ENCODE results near the gene PFN3.
"Not testable (repeated sequence)": the region's sequence is repeated elsewhere in the genome, so short reads cannot be mapped to it uniquely, and the experiment has no call there.

The PFN3 gene

GRCh38 chr5:177393206-177393765 is 7.2 kb downstream of the PFN3 start:
- no peak for DNase-seq (ENCODE audit: low spot score)

- no peak for DNase-seq (ENCODE audit: low spot score)
Measured at GRCh38 chr5:177392765-177393164, 7.7 kb downstream of the PFN3 start.

- peak; percentile 59 for DNase-seq (ENCODE audit: low spot score)
Measured at GRCh38 chr5:177390363-177391300, 9.8 kb downstream of the PFN3 start.

- DNase-seq (ENCODE audit: low spot score): no peak
Measured at GRCh38 chr5:177389241-177390169, 11.0 kb downstream of the PFN3 start.

GRCh38 chr5:177388521-177389052 is 11.9 kb downstream of the PFN3 start:
- DNase-seq (ENCODE audit: low spot score): no peak

DNA sequence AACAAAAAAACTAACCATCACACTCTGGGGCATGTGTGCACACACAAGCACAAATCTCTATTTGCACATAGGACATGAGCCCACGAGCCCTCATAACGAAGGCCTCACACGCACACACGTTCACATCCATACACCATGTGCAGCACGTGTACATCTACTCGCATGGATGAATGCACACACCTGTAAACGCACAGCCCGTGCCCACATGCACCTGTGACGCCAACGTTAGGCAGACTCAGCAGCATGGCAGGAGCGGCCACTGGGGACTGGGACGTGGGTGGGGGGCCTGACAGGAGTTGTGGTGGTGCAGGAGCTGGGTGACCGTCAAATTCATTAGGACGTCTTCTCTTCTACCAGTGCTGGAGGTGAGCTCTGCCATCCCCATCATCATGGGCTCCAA is 13.1 kb downstream of the PFN3 start:
- DNase-seq (ENCODE audit: low spot score): no peak

- DNase-seq (ENCODE audit: low spot score): no peak
Measured at GRCh38 chr5:177386542-177386941, 13.9 kb downstream of the PFN3 start.

DNA sequence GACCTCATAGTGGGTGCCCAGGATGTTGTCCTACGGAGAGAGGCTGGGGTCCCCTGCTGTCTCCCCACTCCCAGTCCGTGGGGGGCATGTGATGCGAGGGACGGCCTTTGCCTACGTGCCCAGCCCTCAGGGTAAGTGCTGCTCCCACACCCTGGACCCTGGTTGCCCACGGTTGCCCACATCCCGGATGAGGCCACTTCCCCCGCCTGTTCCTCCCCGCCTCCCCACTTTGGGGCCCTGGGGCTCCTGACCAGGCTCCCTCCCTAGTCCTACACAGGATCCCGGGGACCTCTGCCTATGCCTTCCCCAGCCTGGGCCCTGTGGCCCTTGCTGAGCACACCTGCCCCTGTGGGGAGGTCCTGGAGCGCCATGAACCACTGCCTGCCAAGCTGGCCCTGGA is 14.7 kb downstream of the PFN3 start:
- no peak for DNase-seq (ENCODE audit: low spot score)

GRCh38 chr5:177384134-177384533 is 16.3 kb downstream of the PFN3 start, which contains the start of gene SLC34A1:
SLC34A1 (plus strand) TSS chr5:177384434; CDS start chr5:177385742, 1,308 bp downstream.
- DNase-seq (ENCODE audit: low spot score): no peak

DNA sequence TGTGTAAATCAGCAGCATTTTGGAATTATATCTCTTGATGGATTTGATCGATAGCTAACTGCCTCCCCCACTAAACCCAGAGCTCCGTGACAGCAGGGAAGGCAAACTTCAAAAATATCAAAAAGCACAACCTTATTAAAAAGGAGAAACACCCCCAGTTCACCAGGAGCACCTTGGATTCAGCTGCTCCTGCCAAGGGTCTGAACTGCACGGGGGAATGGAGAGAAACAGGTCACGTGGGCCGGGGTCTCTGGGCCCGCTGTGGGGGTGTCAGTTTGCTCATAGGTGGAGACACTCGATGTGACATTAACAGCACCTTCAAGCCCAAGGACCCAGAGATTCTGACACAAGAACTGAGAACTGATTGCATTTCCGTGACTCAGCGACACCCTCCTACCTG is 17.3 kb downstream of the PFN3 start:
- DNase-seq (ENCODE audit: low spot score): no peak

DNA sequence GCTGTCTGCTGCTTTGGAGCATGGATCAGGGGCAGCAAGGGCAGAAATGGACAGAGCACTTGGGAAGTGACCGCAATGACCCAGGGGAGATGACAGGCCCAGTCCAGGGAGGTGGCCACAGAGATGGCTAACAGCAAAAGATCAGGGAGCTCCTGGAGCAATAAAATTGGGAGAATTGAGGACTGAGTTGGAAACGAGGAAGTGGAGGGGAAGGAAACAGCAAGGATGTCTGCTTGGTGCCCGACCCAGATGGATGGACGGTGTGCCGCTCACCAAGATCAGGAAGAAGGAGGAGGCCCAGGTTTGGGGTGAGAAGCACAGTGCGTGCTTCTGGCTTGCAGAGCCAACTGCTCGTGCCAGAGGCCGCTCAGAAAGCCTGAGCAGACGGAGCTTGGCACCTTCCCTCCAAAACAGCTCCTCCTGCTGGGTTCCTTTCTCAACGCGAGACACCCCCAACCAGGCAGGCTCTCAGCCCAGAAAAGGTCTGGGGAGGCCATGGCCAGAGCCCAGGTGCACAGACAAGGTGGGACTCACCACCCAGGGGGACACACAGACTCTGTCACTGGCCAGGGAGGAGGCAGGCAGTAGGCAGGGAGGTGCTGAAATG is 17.9 kb downstream of the PFN3 start:
- DNase-seq (ENCODE audit: low spot score): no peak

DNA sequence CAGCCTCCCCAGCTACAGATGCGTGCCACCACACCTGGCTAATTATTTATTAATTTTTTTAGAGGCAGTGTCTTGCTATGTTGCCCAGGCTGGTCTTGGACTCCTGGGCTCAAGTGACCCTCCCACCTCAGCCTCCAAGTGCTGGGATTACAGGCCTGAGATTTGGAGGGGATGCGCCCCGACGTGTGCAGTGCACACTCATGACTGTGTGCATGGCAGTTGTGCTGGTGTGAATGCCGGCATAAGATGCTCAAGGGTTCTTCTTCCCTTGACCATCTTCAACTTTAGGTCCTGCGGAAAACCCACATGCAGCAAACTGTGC is 19.7 kb downstream of the PFN3 start:
- DNase-seq (ENCODE audit: low spot score): no peak

GRCh38 chr5:177378884-177379883 is 21.3 kb downstream of the PFN3 start:
- DNase-seq (ENCODE audit: low spot score): no peak

DNA sequence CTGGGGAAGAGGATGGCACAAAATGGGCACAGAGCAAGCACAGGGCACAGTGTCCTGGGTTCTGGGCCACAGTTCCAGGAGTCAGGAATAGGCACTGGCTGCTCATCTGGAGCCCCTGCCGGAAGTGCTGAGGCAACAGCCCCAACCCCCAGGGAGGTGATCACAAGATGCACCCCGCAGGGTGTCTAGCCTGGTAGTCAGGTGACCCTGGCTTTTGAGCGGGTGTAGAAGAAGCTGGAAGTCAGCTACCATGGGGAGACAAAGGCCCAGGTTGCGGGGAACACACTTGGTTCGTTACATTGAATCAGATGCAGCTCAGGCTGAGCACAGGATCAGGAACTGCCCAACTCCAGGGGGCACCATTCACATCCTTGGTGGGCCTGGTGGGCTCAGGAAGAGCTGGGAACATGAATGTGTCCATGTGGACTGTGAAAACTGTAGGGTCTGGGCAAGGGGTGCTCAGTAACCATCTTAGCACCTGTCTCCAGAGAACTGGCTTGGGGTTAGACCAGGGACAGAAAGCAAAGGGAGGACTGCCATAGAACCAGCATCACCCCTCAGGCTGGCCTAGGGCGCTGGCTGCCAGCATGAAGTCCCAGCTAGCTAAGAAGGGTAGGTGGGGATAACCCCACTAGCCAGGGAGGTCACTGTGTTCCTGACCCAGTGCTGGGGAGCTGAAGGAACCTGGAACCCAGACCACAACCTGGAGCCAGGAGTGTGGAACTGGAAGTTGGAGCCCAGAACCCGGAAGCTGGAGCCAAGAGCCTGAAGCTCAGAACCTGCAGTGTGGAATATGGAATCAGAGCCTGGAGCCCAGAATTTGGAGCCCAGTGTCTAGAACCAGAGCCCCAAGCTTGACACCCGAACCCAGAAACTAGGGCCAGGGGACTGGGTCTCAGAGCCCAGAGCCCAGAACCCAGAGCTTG is 22.3 kb downstream of the PFN3 start:
- no peak for DNase-seq (ENCODE audit: low spot score)

- DNase-seq (ENCODE audit: low spot score): no peak
Measured at GRCh38 chr5:177376107-177376506, 24.4 kb downstream of the PFN3 start.

DNA sequence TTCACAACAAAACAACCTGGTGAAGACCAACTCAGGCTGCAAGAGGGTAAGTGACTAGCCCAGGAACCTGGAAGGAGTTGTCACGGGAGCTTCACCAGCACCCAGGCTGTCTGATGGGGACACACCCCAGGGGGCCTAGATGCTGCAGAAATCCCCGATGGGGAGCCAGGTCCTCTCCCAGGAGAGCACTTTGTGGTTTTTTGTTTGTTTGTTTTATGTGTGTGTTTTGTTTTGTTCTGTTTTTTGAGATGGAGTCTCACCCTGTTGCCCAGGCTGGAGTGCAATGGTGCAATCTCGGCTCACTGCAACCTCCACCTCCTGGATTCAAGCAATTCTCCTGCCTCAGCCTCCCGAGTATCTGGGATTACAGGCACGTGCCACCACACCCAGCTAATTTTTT is 24.9 kb downstream of the PFN3 start:
- not testable (repeated sequence) for DNase-seq (ENCODE audit: low spot score)

DNA sequence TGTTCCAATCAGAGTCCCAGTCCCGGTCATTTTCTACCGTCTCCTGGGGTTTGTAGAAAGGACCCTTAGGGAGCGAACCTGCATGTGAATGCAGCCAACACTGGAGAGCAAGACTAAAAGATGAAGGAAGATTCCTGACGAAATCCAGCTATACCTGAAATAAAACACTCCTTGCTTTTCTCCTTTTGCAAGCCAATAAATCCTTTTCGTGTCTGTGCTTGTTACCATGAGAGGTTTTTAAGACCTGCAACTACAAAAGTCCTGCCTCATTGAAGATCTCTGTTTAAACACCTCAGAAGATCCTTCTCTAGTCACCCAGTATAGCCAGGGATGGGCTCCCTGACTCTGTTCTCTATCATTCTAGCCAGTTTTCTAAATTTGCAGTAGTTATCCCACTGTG is 26.2 kb downstream of the PFN3 start:
- no peak for DNase-seq (ENCODE audit: low spot score)

- no peak for DNase-seq (ENCODE audit: low spot score)
Measured at GRCh38 chr5:177373806-177374205, 26.7 kb downstream of the PFN3 start.

- no peak for DNase-seq (ENCODE audit: low spot score)
Measured at GRCh38 chr5:177372910-177373309, 27.6 kb downstream of the PFN3 start.

Data from globus pallidus (tissue), 1 donor.